Ascending aorta (tissue), 2 donors: ENCODE measurements around the gene PRDM13. TPM values are rescaled to one million over a fixed set of nuclear protein-coding genes. Genes with fewer than 3 reads are reported as not detected.

ENCODE experiments used
- DNase-seq, 2 donors: peaks; one replicate each; pipeline ENCODE4 v3.0.0-alpha.2; 2019; ENCODE audit warnings: low spot score in 2 of 2
- H3K27ac ChIP-seq, 2 donors: fragments of 200-600 bp; sonication (generic); one replicate each; pipeline ENCODE4 v1.5.1; 2016 to 2017; ENCODE audit warnings: mild to moderate bottlenecking in 1 of 2
- H3K27me3 ChIP-seq: fragments of 200-600 bp; sonication (generic); one replicate; pipeline ENCODE4 v1.5.1; 2017
- H3K36me3 ChIP-seq, 2 donors: fragments of 200-600 bp; sonication (generic); one replicate each; pipeline ENCODE4 v1.5.1; 2016
- H3K4me1 ChIP-seq, 2 donors: fragments of 200-600 bp; sonication (generic); one replicate each; pipeline ENCODE4 v1.5.1; 2016 to 2017; ENCODE audit warnings: mild to moderate bottlenecking in 1 of 2
- H3K4me3 ChIP-seq, 2 donors: fragments of 200-600 bp; sonication (generic); one replicate each; pipeline ENCODE4 v1.5.1; 2016 to 2017; ENCODE audit warnings: mild to moderate bottlenecking in 1 of 2
- H3K9me3 ChIP-seq, 2 donors: fragments of 200-600 bp; sonication (generic); one replicate each; pipeline ENCODE4 v1.5.1; 2016
- CTCF ChIP-seq, 3 experiments: fragments of 200-600 bp in 2 of 3; fragments of 450-650 bp in 1 of 3; sonication (generic) in 2 of 3; IDR thresholded peaks; one replicate each; pipeline ENCODE4 v1.5.1; 2016 to 2019; ENCODE audit warnings: antibody characterized with exemption in 3 of 3, mild to moderate bottlenecking in 1 of 3, moderate library complexity in 1 of 3
- intact Hi-C: fragments of 100-400 bp; cut with DNase I; formaldehyde crosslinking; loops from one replicate; pipeline ENCODE4 v1.15.1; 2023
- total RNA-seq: library from RNA; depleted of rRNA; stranded (reverse); fragments of >200 nt; gene quantifications from one replicate; pipeline ENCODE4 v1.1.0, GENCODE V29; 2016

Gene PRDM13
- total RNA-seq, 1 donor from 2014 or later = not detected

- intact Hi-C loops = no loop called here
- no peaks in the 10 kb centered on the region for H3K36me3 ChIP-seq
- H3K9me3 ChIP-seq = no peaks in the 10 kb centered on the region
- DNase-seq = no peak
- peak overlapping the region; percentile 39 to 63 for H3K4me3 ChIP-seq
- TF ChIP-seq CTCF (IDR thresholded peaks at IDR 0.05) = no peak
- no peak overlapping the region for H3K27ac ChIP-seq
- peaks cover 9 to 11% of the 10 kb centered on the region in 2 donors for H3K4me1 ChIP-seq
- peaks cover 43% of the 10 kb centered on the region for H3K27me3 ChIP-seq
Observed at GRCh38 chr6:99602520-99603420, 3.9 kb upstream of the PRDM13 start.

GRCh38 chr6:99603421-99604165 is 3.0 kb upstream of the PRDM13 start:
- peak overlapping the region; percentile 39 to 63 for H3K4me3 ChIP-seq
- intact Hi-C loops = no loop called here
- peaks cover 9 to 11% of the 10 kb centered on the region in 2 donors for H3K4me1 ChIP-seq
- H3K27me3 ChIP-seq = peaks cover 51% of the 10 kb centered on the region
- no peak for DNase-seq
- no peaks in the 10 kb centered on the region for H3K36me3 ChIP-seq
- H3K27ac ChIP-seq = no peak overlapping the region
- no peak for TF ChIP-seq CTCF (IDR thresholded peaks at IDR 0.05)
- no peaks in the 10 kb centered on the region for H3K9me3 ChIP-seq

- H3K4me3 ChIP-seq = peak overlapping the region; percentile 39 to 63
- no peak for DNase-seq
- H3K4me1 ChIP-seq = peaks cover 9 to 11% of the 10 kb centered on the region in 2 donors
- no peaks in the 10 kb centered on the region for H3K36me3 ChIP-seq
- H3K27ac ChIP-seq = no peak overlapping the region
- TF ChIP-seq CTCF (IDR thresholded peaks at IDR 0.05) = no peak
- H3K9me3 ChIP-seq = no peaks in the 10 kb centered on the region
- intact Hi-C loops = no loop called here
- H3K27me3 ChIP-seq = peaks cover 56% of the 10 kb centered on the region
Observed at GRCh38 chr6:99604166-99605073, 2.2 kb upstream of the PRDM13 start.

GRCh38 chr6:99605074-99605734 is 1.4 kb upstream of the PRDM13 start:
- H3K27ac ChIP-seq = no peak overlapping the region
- TF ChIP-seq CTCF (IDR thresholded peaks at IDR 0.05) = no peak
- intact Hi-C loops = no loop called here
- peaks cover 9 to 11% of the 10 kb centered on the region in 2 donors for H3K4me1 ChIP-seq
- no peak overlapping the region for H3K4me3 ChIP-seq
- no peaks in the 10 kb centered on the region for H3K9me3 ChIP-seq
- no peaks in the 10 kb centered on the region for H3K36me3 ChIP-seq
- DNase-seq = no peak
- peaks cover 56% of the 10 kb centered on the region for H3K27me3 ChIP-seq
